Activated T-helper 9 cell treated with anti-CD3 and anti-CD28 coated beads, Interleukin-2, amount 50 U/mL, for 16 hours (primary cell): ENCODE results near the gene TSHZ2.

Source experiments
- DNase-seq: peaks from one replicate; pipeline ENCODE4 v3.0.0-alpha.2; 2020; ENCODE audit warnings: low read depth

TSHZ2 gene

DNA sequence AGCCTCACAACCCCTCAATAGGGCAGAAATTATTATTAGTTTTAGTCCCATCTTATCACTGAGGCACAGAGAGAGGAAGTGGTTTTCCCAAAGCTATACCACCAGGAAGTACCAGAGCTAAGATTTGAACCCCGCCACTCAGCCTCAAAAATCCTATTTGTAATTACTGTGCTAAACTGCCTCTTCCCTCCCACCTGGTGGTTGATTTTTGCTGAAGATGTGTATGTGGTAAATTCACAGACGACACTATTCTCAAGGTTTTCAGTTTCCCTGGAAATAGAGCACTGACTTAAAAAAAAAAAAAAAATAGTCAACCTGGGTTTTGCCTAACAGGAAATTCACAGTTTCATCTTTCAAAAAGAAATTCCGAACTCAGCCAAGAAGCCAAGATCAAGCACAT is 57.9 kb downstream of the TSHZ2 start:
- DNase-seq = no peak

DNA sequence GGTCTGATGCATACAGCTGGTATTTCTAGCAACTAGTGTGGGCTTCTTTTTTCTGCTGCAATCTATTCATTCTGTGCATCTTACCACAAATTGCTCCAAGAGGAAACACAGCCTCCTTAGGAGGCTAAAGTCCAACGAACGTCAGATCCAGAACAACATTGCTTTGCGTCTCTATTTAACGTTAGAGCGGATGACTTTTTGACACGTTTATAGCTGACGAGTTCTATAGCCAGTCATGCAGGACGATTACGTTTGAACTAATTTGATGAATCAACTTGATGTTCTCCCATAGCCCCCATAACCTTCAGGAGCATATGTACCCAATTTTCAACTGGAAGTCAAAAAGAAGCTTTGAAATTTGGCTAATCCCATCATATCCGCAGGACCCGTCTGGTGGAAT is 59.9 kb downstream of the TSHZ2 start:
- DNase-seq = no peak

DNA sequence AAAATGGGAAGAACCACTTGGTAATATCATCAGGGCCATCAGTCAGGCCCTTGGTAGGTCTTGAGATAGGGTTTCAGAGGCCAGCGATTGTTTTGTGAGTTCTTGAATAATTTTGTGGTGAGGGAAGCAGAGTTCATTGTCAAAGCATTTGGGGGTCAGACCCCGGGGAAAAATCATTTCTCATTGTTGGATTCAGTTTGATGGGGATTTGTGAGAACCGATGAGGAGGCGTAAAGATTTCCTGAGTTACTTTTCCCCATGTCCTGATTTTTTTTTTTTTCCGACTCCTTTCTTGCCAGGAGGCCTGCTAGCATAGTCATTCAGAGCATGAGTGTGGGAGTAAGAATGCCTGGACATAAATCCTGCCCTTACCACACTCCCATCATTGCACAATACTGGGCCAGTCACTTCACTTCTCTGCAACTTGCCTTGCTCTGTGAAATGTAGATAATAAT is 60.3 kb downstream of the TSHZ2 start:
- no peak for DNase-seq

DNA sequence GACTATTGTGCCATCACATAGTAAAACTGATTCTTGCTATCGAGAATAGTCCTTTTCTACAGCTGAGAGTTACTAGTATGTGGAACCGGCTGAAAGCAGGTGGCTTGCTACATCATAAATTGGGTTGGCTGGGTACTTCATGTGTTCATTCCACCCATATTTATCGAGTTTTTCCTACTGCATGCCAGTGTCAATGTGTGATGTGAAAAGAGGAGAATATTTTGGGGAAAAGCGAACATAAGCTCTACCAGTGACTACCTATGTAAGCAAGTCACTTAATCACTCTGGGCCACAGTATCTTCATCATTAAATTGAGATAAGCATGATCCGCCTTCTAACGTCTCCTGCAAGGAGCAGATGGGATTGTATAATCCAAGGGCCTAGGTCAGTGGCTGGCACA is 61.0 kb downstream of the TSHZ2 start:
- DNase-seq = no peak

DNA sequence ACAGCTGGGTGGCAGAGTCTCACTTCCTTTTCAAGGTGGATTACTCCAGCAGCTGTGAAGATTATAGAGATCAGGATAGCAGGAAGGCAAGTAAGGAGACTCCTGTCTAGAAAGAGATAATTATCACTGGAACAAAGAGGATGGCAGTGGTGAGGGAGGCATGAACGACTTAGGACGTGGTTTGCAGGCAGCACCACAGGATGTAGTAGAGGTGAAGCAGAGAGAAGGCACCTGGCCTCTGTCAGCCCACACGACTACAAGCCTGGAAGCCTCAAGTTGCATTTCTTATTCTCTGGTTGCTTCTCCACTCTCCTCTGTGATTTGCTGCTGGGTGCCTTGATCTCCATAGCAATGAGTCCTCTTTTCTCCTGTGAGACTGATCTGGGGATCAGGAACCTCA is 62.7 kb downstream of the TSHZ2 start:
- no peak for DNase-seq

DNA sequence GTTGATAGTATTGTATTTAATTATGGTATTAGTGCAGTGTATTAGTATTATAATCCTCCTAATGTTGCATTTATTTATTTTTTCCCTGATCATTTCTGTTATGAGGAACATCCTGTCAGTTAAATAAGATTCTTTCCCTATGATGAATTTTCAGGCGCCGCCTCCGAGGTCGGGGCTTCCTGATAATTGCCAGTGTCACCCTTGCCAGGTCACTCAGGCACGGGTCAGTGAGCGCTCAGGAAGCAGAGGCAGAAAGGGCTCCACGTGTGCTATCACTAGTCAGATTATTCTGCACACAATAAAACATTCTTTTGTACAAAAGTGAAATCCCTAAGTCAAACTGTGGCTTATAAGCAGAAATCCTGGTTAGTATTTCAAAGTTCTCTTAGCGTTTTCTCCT is 64.8 kb downstream of the TSHZ2 start:
- no peak for DNase-seq

DNA sequence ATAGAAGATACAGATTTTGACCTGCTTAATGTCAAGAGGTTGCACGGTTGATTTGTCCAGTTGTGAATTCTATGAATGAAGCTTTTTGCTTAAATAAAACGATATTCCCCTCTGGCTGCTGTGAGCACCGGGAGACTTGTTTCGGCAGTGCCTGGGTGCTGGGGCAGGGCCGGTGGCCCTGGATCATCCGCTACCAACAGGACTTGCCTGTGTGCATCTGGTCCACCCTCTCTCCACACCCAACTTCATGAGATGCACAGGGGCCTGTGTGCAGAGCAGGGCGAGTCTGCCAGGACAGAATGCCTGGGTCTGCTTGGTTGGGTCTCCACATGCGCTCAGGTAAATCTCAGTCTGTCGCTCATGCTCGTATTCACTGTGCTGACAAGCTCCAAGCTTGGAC is 65.5 kb downstream of the TSHZ2 start:
- no peak for DNase-seq

DNA sequence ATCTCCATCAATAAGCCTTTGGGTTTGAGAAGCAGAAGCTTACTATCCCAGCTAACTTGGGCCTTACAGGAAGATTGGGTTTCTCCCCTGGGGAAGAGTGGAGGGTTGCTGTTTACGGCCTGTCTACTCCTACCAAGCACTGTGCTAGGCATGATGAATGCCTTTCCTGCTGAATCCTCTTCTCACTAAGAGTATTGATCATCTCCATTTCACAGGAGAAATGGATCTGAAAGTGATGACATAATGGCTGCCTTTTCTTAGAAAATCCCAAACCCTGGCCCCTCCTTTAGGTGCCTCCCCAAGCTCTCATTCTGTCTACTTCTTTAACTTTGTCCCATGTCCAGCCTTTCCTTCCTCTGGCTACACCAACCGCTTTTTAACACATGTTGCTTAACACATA is 66.1 kb downstream of the TSHZ2 start:
- DNase-seq = no peak

DNA sequence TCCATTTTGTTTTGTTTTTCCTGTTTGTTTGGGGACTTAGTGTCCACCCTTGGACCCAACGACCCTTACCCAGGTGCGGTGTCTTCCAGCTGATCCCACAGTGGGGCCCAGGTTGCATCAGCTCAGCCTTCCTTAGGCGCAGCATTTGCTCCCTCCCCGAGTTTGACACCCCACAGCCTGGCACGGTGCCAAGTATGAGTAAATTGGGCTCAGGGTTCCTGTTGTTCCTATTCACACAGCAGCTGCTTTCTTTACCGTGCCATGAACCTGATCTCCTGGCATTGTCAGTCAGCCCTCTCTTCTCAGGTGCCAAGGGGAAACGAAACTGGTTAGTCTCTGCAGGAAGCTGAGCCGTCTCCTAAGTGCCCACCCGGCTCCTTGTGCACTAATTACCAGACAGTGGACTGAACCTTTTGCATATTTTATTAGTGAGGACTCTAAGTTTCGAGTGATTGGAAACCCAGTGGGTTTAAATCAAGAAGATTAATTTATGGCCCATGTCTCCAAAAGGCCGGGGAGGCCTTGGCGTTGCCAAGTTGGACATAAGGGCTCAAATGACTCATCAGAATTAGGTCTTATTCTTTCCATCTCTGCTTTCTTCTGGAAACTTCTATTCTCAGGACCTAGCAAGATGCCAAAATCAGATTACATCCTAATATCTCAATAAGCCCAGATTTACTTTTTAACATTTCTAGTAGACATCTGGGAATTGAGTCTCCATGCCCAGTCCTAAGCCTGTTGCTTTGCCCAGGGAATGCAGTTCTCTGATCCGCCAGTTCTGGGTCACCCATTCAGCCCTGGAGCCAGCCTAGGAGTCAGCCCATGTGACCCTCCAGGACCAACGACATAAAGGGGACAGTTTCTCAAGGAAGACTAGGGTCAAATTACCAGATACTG is 68.8 kb downstream of the TSHZ2 start:
- no peak for DNase-seq

DNA sequence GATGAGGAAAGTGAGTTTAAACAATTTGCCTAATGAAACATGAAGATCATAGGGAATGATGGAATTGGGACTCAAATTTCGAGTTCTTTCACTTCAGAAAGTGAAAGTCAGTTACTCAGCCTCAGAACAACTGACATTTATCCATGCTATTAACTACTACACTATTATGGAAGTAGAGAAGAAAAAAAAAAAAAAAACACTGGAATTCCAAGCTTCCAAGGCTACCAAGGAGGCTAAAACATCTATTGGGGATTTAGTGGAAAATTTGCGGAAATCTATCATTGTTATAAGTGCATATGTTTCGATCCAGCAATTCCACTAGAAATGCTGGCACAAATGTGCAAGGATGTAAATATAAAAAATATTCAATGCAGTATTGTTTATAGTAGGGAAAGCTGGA is 70.4 kb downstream of the TSHZ2 start:
- no peak for DNase-seq

DNA sequence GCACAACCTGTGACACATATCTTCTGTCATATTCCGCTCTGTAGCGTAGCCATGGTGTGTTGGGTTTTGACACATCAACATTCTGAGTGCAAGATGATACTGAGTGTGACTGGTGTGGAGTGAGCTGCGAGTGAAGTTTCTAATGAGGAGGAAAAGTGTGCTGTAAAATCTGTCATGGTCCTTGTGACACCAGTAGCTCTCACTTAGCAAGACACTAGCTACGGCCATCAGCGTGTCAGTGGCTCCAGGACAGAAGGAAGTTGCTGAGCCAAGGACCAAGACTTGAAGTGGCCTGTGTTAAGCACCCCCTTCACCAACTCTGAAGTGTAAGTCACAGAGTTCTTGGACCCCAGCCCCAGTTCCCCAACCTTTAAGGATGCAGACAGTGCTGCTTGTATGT is 72.1 kb downstream of the TSHZ2 start:
- no peak for DNase-seq

DNA sequence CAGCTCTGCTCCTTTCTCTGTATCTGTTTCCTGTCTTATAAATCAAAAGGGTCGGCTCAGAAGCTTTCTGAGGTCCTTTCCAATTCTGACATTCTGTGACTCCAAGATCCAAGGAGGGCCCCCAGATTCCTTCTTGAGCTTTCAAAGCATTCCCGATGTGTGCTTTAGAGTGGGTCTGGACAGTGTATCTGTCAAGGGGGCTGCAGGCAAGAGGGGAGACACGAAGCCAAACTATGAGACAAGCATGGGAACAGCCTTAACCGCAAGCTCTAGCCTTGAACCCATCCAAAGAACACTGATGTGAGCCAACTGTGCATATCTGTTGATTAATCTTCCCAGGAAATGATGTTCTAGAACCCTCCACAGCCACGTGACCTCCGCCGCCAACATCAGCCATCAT is 73.8 kb downstream of the TSHZ2 start:
- no peak for DNase-seq

DNA sequence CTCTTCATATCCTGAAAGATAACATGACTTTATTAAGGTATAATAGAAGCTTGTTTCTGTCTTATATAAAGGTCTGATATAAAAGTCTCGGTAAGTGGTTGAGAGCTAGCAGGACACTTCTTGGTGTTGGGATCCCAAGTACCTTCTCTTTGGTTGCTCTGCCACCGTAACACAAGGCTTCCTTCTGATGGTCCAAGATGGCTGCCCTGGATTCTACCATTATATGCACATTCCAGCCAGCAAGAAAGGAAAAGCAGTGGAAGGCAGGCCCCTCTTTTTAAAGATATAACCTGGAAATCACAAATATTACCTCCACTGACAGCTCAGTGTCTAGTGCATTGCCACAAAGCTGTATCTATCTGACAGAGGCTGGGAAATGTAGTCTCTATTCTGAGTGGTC is 75.0 kb downstream of the TSHZ2 start:
- DNase-seq = no peak

DNA sequence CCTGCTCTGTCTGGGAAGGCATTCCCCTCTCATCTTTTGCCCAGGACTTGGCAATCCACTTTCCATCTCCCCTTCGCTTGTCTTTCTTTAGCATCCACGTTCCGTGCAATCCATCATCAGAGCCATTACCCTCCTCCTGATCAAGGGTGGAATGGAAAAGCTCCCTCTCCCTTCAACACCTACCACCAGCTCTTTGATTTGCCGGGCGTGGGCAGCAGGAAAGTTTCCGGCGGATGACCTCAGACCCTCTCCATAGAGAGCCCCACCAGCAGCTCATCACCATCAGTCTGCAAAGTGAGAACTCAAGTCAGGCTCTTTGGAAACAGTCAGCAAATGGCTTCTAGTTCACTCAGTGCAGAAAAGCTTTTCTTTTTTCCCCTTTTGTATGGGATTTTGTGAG is 76.2 kb downstream of the TSHZ2 start:
- no peak for DNase-seq

DNA sequence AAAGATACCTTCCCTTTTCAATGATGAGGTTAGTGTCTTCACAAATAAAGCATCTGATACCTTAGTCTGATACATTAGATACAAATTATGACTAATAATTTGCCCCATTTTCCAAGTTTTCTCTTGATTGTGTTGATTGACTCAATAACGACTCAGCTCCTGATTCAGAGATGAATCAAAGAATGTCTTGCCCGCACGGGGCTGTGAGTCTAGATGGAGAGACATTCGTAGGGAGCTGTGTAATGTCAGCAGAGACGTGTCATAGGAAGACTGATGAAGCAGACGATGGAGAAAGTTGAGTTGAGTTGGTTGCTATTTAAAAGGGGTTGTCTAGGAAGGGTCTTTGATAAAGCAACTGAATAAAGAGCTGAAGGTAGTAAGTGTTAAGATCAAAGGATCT is 78.2 kb downstream of the TSHZ2 start:
- no peak for DNase-seq

DNA sequence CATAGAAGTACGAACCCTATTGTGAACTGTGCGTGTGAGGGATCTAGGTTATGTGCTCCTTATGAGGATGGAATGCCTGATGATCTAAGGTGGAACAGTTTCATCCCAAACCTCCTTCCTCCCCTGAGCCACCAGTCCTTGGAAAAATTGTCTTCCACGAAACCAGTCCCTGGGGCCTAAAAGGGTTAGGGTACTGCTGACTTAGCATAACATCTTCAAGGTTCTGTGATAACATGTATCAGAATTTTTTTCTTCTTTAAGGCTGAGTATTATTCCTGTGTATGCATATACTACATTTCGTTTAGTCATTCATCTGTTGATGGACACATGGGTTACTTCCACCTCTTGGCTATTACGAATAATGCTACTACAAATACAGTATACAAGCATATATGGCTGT is 80.2 kb downstream of the TSHZ2 start:
- DNase-seq = no peak

DNA sequence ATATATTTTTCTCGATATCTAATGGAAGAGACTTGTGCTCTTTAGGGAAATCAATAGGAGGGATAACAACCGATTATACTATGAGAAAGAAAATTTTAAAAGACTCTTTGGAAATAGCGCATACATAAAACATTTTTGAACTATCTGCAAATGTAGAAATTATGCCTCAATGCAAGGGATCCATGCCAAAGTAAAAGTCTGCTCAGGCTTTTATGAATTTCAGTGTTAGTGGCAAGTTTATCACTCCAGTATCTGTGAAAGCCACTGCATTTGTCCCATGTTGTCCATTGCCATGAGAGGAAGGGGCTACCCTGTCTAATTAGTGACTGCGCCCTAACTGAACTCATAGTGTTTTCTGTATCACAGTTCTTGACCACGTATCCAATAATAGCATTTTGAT is 81.4 kb downstream of the TSHZ2 start:
- no peak for DNase-seq

DNA sequence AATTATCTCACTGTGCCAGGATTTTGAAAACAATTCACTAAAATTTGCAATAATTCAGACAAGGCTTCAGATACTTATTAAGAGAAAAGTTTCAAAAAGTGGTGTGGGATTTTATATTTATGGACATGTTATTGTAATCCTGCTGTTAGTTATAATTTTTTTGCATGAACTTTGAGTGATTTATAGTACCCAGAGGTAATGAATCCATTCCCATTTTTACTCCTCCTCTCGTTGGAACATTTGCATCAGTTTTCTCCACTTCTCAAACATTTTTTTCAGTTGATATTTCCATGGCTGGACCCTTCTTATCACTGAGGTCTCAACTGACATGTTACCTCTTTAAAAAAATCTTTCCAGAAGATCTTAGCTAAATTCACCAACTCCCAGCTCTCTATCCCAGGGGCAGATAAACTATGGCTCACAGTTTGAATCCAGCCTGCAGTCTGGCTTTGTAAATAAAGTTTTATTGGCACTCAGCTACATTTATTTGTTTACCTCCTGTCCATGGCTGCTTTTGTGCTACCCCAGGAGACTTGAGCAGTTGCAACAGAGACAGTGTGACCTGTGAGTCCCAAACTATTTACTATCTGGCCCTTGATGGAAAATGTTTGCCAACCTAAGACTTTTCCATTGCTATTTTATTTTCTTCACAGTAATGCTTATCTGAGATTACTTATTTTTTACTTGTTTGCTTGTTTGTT is 83.4 kb downstream of the TSHZ2 start:
- no peak for DNase-seq

DNA sequence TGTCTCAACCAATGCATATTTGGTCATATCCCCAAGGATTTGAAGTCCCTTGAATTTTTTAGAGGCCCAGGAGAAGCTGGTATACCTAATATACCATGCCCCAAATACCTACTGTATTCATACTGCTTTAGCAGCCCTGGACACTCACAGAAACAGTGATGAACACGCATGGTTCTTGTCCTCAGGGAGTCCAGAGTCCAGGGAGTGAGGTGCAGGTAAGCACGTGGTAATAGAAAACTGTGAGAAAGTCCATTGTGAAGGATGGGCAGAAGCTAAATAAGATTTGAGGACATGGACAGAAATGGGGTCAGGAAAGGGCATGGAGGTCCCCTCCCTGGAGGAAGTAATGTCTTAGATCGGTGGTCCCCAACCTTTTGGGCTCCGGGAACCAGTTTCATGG is 85.4 kb downstream of the TSHZ2 start:
- DNase-seq = no peak

DNA sequence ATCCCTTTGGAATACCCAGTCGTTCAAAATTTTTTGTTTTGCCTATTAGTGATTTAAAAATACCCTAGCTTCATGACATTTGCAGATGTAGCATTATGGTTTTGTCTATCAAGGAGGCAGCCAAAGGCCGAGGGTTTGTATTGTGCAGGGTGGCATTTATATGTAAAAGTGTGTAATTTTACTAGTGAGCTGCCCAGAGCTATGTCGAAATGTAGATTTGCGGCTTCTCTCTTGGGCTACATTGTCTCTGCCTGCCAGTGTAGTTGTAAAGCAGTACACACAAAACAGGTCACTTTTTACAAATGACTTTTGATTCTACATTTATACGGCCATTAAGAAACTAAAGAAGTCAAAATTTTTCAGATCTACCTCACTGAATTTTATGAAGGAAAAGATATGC is 87.7 kb downstream of the TSHZ2 start:
- no peak for DNase-seq

DNA sequence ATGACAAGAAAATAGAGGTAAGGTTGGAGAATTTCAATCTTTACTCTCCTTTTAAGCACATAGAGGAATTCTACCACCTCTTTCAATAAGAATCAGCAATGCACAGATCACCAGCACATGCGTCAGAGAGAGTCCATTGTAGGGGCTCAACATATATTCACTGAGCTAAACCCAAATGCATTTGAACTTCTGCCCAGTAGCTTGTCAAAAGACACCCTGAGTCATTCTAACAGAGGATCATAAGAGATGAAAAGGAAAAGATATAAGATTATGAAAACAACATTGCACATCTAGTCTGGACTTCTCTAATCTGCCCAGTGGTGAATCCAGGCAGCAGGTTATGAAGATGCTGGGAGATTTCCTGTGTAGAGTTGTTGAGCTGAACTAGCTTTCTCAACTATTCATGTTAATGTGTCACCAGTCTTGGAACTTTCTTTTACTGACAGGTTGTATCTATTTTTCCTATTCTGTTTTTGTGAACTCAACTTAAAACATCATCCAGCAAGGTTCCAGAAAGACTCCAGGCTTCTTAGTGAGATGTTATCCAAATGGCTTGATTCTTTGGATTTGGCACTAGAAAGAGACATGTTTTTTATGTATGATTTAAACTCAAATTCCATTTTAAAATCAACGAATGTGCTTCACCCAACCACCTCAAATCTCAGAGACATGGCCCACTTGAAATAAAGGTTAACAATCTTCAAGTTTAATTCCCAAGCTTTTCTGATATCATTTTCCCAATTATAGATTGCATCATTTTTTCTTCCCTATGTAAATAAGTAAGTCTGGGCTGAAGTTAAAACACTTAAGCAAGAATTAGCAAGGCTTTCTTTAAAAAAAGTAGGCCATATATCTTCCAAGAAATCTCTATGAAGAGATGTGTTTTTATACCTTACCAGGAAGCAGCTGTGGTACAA is 89.3 kb downstream of the TSHZ2 start:
- DNase-seq = no peak

DNA sequence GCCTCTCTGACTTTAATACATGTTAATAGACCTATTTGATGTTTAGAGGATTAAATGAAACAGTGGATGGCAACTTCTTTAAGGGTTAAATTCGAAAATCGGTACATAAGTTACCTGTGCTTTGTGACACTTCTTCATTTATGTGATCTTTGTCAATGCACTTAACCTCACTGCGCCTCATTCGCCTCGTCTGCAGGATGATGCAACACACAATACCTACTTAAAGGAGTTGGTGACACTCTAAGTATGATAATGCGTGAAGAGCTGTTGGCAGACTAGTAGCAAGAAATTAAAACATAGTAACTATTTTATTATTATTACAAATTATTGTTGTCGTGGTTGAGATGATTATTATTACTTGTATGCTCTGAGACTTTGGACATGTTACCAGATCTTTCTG is 92.8 kb downstream of the TSHZ2 start:
- DNase-seq = no peak

DNA sequence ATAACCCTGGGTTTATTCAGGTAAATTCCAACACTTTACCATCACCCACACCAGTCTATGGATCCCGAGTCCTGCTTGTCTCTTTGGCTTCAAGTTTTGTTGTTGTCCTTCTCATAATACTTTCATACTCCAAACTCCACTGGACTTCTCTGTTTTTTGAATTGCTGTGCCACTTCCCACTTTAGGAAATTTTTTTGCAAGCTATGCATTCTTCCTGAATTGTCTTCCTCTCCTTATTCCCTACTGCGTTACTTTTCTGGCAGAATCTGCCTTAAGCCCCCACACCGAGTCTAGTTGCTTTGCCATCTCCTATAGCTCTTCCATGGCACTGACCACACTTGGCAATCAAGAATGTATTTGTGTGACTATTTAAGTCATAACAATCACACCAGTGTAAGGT is 96.1 kb downstream of the TSHZ2 start:
- no peak for DNase-seq
